Loucy (cell line): ENCODE measurements around the gene EGR4.

Source experiments
- CTCF ChIP-seq: fragments of 200-600 bp; sonication (generic); conservative IDR thresholded peaks from 2 replicates; pipeline ENCODE4 v1.5.1; 2014; ENCODE audit warnings: mild to moderate bottlenecking, antibody characterized with exemption, low read length
- EZH2phosphoT487 ChIP-seq: fragments of 200-600 bp; IDR thresholded peaks from 2 replicates; pipeline ENCODE4 v1.6.1; 2018; ENCODE audit warnings: antibody characterized with exemption, mild to moderate bottlenecking, moderate library complexity, borderline replicate concordance

- TF ChIP-seq CTCF = no peak
- TF ChIP-seq EZH2phosphoT487 = no peak
Observed at GRCh38 chr2:73266061-73266901, 27.1 kb downstream of the EGR4 start.
